Measurements from ENCODE around the gene KCNJ6. TPM values are rescaled to one million over a fixed set of nuclear protein-coding genes. Genes with fewer than 3 reads are reported as not detected.

The KCNJ6 gene
- total and polyA plus RNA-seq, 2 of the 8 experiments (the other 6 are each of a cell fraction or from before 2014, with no cell fraction given), result 0.51 to 1.2 TPM

GRCh38 chr21:37574751-37575150 is 341.5 kb downstream of the KCNJ6 start (continued):
- TF ChIP-seq ZNF274 (IDR thresholded peaks at IDR 0.05; ENCODE audit: borderline replicate concordance, extremely low read depth, low read length) (no peak), KDM5A (IDR thresholded peaks at IDR 0.05; ENCODE audit: low read length) (no peak), HDAC6 (IDR thresholded peaks at IDR 0.05; ENCODE audit: low read depth, low read length) (no peak), SP4 (IDR thresholded peaks at IDR 0.05; ENCODE audit: low read length) (no peak)
